AG10803 (cell line): ENCODE data around the gene LCNL1.

Experiments
- DNase-seq: peaks from one replicate; pipeline ENCODE4 v3.0.0; 2010; ENCODE audit warnings: low read depth
- H3K4me3 ChIP-seq: 2 replicates; pipeline ENCODE4 v1.5.1; 2011; ENCODE audit warnings: mild to moderate bottlenecking, low read length, control low read depth
- CTCF ChIP-seq: conservative IDR thresholded peaks from 2 replicates; pipeline ENCODE4 v1.5.1; 2011; ENCODE audit warnings: mild to moderate bottlenecking, low read length, control low read depth, inconsistent platforms

Gene LCNL1

GRCh38 chr9:137034039-137034708 lies 51.4 kb downstream of the LCNL1 start:
- no peak for TF ChIP-seq CTCF
- DNase-seq = no peak
- no peak overlapping the region for H3K4me3 ChIP-seq

GRCh38 chr9:137034709-137035506 lies 52.1 kb downstream of the LCNL1 start:
- TF ChIP-seq CTCF = peak; percentile 82
- no peak overlapping the region for H3K4me3 ChIP-seq
- DNase-seq = peak; percentile 75
